Measurements from ENCODE around the gene SMIM14.
A peak's percentile ranks its signal among the peaks of the same experiment; 100 is the strongest.
"Not testable (repeated sequence)": the region's sequence is repeated elsewhere in the genome, so short reads cannot be mapped to it uniquely, and the experiment has no call there.

SMIM14 gene

GRCh38 chr4:39642885-39643552 lies 4.4 kb upstream of the SMIM14 start:
- no peak for DNase-seq (ENCODE audit: low spot score)

GRCh38 chr4:39641451-39641850 lies 2.8 kb upstream of the SMIM14 start:
- DNase-seq (ENCODE audit: low spot score) = no peak

GRCh38 chr4:39637586-39638353 lies 895 bp downstream of the SMIM14 start:
- DNase-seq (ENCODE audit: low spot score) = peak; percentile 77

GRCh38 chr4:39637221-39637585 lies 1.5 kb downstream of the SMIM14 start:
- DNase-seq (ENCODE audit: low spot score) = no peak

- no peak for DNase-seq (ENCODE audit: low spot score)
Observed at GRCh38 chr4:39636531-39637184, 2.0 kb downstream of the SMIM14 start.

- no peak for DNase-seq (ENCODE audit: low spot score)
Observed at GRCh38 chr4:39635023-39635422, 3.6 kb downstream of the SMIM14 start.

GRCh38 chr4:39631700-39632079 lies 7.0 kb downstream of the SMIM14 start:
- DNase-seq (ENCODE audit: low spot score) = no peak

GRCh38 chr4:39627413-39627812 lies 11.3 kb downstream of the SMIM14 start:
- no peak for DNase-seq (ENCODE audit: low spot score)

- no peak for DNase-seq (ENCODE audit: low spot score)
Observed at GRCh38 chr4:39626913-39627312, 11.8 kb downstream of the SMIM14 start.

GRCh38 chr4:39626261-39626660 lies 12.4 kb downstream of the SMIM14 start:
- no peak for DNase-seq (ENCODE audit: low spot score)

GRCh38 chr4:39621582-39621981 lies 17.1 kb downstream of the SMIM14 start:
- DNase-seq (ENCODE audit: low spot score) = no peak

- no peak for DNase-seq (ENCODE audit: low spot score)
Observed at GRCh38 chr4:39620551-39621313, 17.9 kb downstream of the SMIM14 start.

- no peak for DNase-seq (ENCODE audit: low spot score)
Observed at GRCh38 chr4:39617534-39617933, 21.1 kb downstream of the SMIM14 start.

GRCh38 chr4:39616651-39617050 lies 22.0 kb downstream of the SMIM14 start:
- DNase-seq (ENCODE audit: low spot score) = no peak

GRCh38 chr4:39616112-39616511 lies 22.6 kb downstream of the SMIM14 start:
- DNase-seq (ENCODE audit: low spot score) = not testable (repeated sequence)

- no peak for DNase-seq (ENCODE audit: low spot score)
Observed at GRCh38 chr4:39614487-39615162, 24.0 kb downstream of the SMIM14 start.

- DNase-seq (ENCODE audit: low spot score) = no peak
Observed at GRCh38 chr4:39613093-39613656, 25.5 kb downstream of the SMIM14 start.

- DNase-seq (ENCODE audit: low spot score) = no peak
Observed at GRCh38 chr4:39609454-39609931, 29.2 kb downstream of the SMIM14 start.

GRCh38 chr4:39608451-39608850 lies 30.2 kb downstream of the SMIM14 start:
- no peak for DNase-seq (ENCODE audit: low spot score)

GRCh38 chr4:39606747-39607146 lies 31.9 kb downstream of the SMIM14 start:
- no peak for DNase-seq (ENCODE audit: low spot score)

- no peak for DNase-seq (ENCODE audit: low spot score)
Observed at GRCh38 chr4:39597695-39598381, 40.8 kb downstream of the SMIM14 start.

Measured in left forelimb (tissue), 1 donor.